ENCODE results near the gene ENTHD1.

DNA sequence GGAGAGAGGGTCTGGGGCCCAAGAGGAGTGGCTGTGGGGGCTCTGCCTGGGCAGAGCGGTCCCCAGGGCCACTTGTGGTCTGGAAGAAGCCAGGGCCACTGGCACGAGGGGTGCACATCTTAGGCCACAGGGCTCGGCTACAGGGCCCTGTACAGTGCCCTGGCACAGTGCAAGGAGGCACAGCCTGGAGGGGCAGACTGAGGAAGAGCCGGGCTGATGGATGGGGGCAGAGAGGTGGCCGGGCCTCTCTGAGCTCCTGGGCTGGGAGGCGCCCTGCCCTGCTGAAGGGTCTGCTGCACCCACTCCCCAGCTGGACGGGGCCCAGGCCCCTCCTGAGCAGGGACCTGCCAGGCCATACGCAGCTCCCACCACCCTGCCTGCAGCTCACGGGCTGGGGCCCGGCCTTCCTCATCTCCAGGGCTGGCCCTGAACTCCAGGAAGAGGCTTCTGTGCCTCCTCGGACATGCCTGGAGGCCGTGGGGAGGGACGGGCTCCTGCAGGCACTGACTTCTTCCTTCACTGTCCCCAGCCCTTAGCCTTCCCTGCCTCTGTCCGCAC lies 199.5 kb downstream of the ENTHD1 start:
- TF ChIP-seq CHD4 (IDR thresholded peaks at IDR 0.05): no peak
- no peak for TF ChIP-seq CREB1 (IDR thresholded peaks at IDR 0.05; ENCODE audit: low read depth)
- no peak for TF ChIP-seq NFYA (IDR thresholded peaks at IDR 0.05; ENCODE audit: borderline replicate concordance, low read depth, low read length)
- TF ChIP-seq KDM1A (IDR thresholded peaks at IDR 0.05; ENCODE audit: borderline replicate concordance): no peak

Data from GM12878 (cell line).